SH-SY5Y (cell line): Measurements from ENCODE around the gene GALNT18.

Experiments used
- GATA2 ChIP-seq: IDR thresholded peaks from 2 replicates; pipeline ENCODE4 v1.6.1; 2011; ENCODE audit warnings: mild to moderate bottlenecking, low read depth, low read length
- GATA3 ChIP-seq: IDR thresholded peaks from 2 replicates; pipeline ENCODE4 v1.6.1; 2011; ENCODE audit warnings: low read depth, mild to moderate bottlenecking, low read length, moderate library complexity

- TF ChIP-seq GATA2: no peak
- TF ChIP-seq GATA3: no peak
Measured at GRCh38 chr11:11444804-11445131, 177.0 kb downstream of the GALNT18 start.
